EL (cell line): ENCODE measurements around the gene YWHAG.
A peak's percentile ranks its signal among the peaks of the same experiment; 100 is the strongest.
"Not testable (repeated sequence)": the region's sequence is repeated elsewhere in the genome, so short reads cannot be mapped to it uniquely, and the experiment has no call there.

ENCODE experiments used
- DNase-seq: peaks from one replicate; pipeline ENCODE4 v3.0.0-alpha.2; 2016

YWHAG gene

GRCh38 chr7:76377186-76377918 is 18.6 kb upstream of the YWHAG start:
- peak; percentile 40 for DNase-seq

- no peak for DNase-seq
Measured at GRCh38 chr7:76375251-76375650, 16.5 kb upstream of the YWHAG start.

- DNase-seq: peak; percentile 44
Measured at GRCh38 chr7:76372984-76373833, 14.4 kb upstream of the YWHAG start.

- DNase-seq: no peak
Measured at GRCh38 chr7:76371396-76371795, 12.6 kb upstream of the YWHAG start.

DNA sequence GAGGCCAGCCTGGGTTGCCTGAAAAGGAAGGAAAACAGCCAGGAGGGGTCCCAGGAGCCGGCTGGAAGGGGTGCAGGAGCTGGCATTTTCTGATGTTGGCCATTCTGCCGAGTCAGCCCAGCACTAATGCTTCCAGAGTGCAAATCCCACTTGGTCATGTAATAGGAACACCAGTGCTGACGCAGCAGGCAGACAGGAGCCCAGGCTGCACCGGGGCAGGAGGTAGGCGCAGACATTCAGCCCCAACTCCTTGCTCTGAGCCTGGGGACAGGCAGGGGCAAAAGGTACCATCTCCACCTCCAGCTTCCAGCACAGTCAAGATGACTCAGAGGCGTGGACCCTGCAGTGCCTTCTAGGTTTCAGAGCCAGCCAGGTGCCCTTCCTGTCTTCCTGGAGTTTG is 10.2 kb upstream of the YWHAG start:
- DNase-seq: no peak

GRCh38 chr7:76368190-76368589 is 9.4 kb upstream of the YWHAG start:
- no peak for DNase-seq

DNA sequence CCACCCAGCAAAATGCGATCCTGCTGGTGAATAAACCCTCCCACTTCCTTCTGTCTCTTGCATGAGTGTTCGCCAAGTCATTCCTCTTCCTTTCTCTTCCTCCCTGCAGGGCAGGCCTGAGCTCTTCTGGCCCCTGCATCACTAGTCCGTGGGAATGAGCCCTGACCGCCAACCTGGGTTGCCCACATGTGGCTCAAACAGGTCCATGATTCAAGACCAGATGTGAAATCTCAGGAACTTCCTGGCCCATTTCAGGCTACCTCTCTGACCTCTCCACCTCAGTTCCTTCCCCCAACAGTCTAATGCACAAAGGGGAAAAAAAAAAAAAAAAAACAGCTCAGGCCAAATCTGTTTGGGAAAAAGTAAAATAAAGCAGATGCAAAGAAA is 5.4 kb upstream of the YWHAG start:
- DNase-seq: peak; percentile 73

DNA sequence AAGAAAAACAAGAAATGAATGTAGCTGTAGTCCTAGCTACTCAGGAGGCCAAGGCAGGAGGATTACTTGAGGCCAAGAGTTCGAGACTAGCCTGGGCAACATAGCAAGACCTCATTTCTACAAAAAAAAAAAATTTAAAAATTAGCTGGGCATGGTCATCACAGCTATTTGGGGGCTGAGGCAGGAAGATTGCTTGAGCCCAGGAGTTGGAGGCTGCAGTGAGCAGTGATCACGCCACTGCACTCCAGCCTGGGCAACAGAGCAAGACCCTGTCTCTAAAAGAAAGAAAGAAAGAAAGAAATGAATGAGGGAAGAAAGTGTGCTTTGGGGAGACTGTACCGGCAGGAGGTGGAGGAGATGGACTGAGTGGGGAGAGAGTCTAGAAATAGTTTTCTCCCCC is 5.0 kb upstream of the YWHAG start:
- DNase-seq: not testable (repeated sequence)

DNA sequence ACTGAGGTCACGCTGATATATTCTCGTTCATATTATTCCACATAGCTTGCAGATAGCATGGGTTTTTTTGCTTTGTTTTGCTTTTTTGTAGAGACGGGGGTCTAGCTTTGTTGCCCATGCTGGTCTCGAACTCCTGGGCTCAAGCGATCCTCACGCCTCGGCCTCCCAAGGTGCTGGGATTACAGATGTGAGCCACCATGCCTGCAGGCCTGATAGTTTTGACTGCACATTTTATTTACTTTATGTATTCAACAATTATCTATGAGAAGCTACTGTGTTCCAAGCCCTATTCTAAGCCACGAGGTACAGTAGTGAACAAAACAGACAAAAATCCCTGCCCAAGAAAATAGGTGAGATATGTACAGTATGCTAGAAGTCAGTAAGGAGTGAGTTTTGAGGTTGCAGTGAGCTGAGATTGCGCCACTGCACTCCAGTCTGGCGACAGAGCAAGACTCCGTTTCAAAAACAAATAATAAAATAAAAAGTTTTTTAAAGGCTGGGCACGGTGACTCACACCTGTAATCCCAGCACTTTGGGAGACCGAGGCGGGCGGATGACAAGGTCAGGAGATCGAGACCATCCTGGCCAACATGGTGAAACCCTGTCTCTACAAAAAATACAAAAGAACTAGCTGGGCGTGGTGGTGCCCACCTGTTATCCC is 1.3 kb upstream of the YWHAG start:
- DNase-seq: no peak

DNA sequence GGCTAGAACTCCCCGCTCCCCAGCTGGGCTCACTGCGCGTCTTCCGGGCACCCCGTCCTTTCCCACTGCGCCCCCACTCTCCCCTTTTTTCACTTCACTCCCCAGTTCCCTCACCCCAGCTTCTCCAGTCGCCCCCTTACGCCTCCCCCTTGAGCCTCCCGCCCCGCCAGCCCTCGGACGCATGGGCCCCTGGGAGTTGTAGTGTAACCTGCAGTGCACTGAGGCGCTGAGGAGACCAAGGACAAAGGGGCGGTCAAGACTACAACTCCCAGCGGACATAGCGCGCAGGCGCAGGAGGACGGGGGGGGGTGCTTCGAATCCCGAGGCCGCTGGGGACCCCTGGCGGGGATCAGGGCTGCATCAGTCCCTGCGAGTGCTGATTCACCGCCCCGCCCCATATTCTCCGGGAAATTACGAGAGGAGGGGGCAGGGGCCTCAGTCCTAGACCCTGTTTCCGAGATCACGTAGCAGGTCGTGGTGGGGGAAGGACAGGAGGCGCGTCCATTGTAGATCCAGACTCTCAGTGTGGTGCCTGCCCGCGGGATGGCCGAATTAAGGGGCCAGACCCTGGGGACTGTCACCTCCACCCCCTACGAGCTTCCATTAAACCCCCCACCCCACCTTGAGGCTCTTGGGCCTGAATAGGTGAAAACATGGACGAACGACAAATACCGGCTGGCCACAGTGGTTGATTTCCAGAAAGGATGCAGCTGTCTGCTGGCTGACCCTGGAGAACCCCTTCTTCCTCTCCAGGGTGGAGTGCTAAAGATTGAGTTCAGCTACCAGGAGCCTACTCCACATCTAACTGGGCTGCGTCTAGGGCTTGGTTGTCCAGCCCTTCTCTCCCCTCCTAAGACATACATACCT is 553 bp upstream of the YWHAG start:
- peak; percentile 99 for DNase-seq

GRCh38 chr7:76358011-76358480 is 745 bp downstream of the YWHAG start:
- DNase-seq: peak; percentile 39

DNA sequence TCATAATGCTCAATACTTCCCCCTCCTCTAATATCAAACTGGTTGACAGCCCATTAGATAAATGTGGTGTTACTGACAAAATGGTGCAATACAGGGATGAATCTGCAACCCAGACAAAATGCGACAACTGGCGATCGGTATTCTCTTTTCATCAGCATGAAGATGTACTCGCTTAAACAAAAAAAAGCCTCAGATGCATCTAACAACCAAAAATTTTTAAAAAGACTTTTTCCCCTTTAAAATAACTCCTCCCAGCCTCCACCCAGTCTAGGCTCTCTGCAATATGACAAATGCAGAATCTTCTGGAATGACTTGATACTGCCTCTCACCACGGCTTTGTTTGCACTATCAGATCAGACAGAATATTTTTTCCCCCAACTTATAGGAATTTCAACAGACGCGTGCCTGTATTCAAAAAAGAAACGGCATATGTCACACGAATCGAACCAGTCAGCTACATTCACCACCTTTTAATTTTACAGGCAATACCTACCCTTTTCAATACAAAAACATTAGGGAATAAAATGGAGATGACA is 1.2 kb downstream of the YWHAG start:
- DNase-seq: no peak

DNA sequence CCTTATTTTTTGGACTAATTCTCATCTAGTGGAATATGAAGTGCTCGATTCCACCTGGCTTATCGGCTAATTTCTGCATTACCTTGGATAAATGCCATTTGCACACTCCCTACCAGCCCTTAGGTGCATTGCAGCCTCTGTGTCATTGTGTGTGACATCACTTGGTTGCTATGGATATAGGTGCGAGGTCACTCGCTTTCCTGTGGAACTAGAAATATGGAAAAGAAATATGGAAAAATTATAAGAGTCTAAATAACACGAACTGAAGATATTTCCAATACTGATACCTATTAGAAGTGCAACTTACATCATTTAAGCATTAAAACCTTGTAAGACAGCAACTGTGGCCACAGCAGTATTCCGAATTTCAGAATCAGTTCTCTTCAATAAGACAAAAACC is 2.0 kb downstream of the YWHAG start:
- DNase-seq: peak; percentile 40

GRCh38 chr7:76356115-76356514 is 2.7 kb downstream of the YWHAG start:
- DNase-seq: no peak

DNA sequence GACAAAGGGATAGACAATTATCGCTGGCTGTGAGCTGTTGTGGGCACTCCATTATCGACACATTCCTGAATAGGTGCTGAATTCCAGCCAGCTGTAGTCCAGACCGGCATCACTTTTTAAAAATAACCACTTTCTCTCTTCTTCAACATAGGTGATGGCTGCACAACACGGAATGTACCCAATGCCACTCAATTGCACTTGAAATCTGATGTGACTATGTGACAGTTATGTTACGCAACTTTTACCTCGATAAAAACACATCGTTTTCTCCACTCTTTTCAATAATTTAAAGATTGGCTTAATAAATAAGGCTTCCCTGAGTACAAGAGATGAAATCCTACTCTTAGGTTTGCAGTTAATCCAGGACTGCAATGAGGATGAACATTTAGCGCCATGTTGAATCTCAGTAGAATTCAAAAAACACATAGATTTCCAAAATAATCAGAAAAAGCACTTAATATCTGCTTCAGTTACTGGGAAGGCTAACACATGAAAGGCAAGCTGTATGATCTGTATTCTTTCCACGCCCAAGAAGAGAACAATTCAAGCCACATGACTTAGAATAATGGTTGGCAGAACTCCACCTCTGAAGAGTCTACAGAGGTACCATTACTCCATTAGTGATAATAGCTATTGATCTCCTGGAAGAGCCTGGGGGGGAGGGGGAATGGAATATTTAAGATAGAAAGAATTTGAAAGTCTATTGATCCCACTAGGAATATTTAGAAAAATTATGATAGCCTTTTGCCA is 3.6 kb downstream of the YWHAG start:
- DNase-seq: no peak

GRCh38 chr7:76354516-76354915 is 4.3 kb downstream of the YWHAG start:
- DNase-seq: no peak

GRCh38 chr7:76353744-76354143 is 5.0 kb downstream of the YWHAG start:
- no peak for DNase-seq

GRCh38 chr7:76352193-76352592 is 6.6 kb downstream of the YWHAG start:
- DNase-seq: peak; percentile 36

- DNase-seq: no peak
Measured at GRCh38 chr7:76351372-76351771, 7.4 kb downstream of the YWHAG start.

DNA sequence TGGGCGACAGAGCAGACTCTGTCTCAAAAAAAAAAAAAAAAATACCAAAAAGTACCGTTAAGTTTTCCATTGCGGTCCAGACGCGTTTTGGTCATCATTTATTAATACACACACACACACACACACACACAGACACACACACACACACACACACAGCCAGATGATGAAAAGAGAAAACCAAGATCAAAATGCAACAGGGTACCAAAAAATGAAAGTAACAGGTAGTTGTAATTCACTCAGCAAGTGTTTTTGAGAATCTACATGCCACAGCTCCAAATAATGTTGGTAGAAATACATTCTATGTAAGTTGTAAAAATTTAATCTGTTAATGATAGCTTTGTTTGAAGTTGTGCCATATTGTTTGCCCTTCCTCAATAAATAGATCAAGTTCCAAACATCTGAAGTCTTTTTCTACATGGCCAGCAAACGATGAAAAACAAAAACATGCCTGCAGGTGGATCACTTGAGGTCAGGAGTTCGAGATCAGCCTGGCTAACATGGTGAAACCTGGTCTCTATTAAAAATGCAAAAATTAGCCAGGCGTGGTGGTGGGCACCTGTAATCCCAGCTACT is 9.4 kb downstream of the YWHAG start:
- no peak for DNase-seq

- DNase-seq: no peak
Measured at GRCh38 chr7:76347710-76348109, 11.1 kb downstream of the YWHAG start.
